ENCODE measurements around the gene TPD52L2.

The TPD52L2 gene

GRCh38 chr20:63864978-63865640 lies at the start of gene TPD52L2:
Gene TPD52L2 (plus strand): TSS chr20:63865270. CDS start chr20:63865366, 96 bp downstream.
- peak; percentile 96 for DNase-seq (ENCODE audit: low read depth)

- DNase-seq (ENCODE audit: low read depth), result no peak
These were observed 49.3 kb upstream of the TPD52L2 start for GRCh38 chr20:63815615-63816253.

GRCh38 chr20:63819224-63819921 lies 45.7 kb upstream of the TPD52L2 start:
- no peak for DNase-seq (ENCODE audit: low read depth)

- DNase-seq (ENCODE audit: low read depth), result no peak
These were observed 43.3 kb upstream of the TPD52L2 start for GRCh38 chr20:63821811-63822210.

- no peak for DNase-seq (ENCODE audit: low read depth)
These were observed 42.8 kb upstream of the TPD52L2 start for GRCh38 chr20:63822276-63822696.

- no peak for DNase-seq (ENCODE audit: low read depth)
These were observed 41.3 kb upstream of the TPD52L2 start for GRCh38 chr20:63823691-63824311.

GRCh38 chr20:63825331-63826118 lies 39.5 kb upstream of the TPD52L2 start:
- DNase-seq (ENCODE audit: low read depth), result no peak

- no peak for DNase-seq (ENCODE audit: low read depth)
These were observed 38.3 kb upstream of the TPD52L2 start for GRCh38 chr20:63826753-63827152.

- DNase-seq (ENCODE audit: low read depth), result no peak
These were observed 36.9 kb upstream of the TPD52L2 start for GRCh38 chr20:63828124-63828523.

- DNase-seq (ENCODE audit: low read depth), result no peak
These were observed 36.5 kb upstream of the TPD52L2 start for GRCh38 chr20:63828545-63828944.

- DNase-seq (ENCODE audit: low read depth), result no peak
These were observed 36.1 kb upstream of the TPD52L2 start for GRCh38 chr20:63828951-63829350.

GRCh38 chr20:63829603-63829944 lies 35.5 kb upstream of the TPD52L2 start:
- DNase-seq (ENCODE audit: low read depth), result no peak

GRCh38 chr20:63829945-63830835 lies 34.9 kb upstream of the TPD52L2 start:
- no peak for DNase-seq (ENCODE audit: low read depth)

GRCh38 chr20:63830841-63831588 lies 34.1 kb upstream of the TPD52L2 start, which contains the start of gene ZBTB46:
Gene ZBTB46 (minus strand): TSS chr20:63831264. CDS start chr20:63790757, 40,507 bp downstream.
- DNase-seq (ENCODE audit: low read depth), result no peak

GRCh38 chr20:63831646-63831992 lies 33.5 kb upstream of the TPD52L2 start:
- DNase-seq (ENCODE audit: low read depth), result no peak

- no peak for DNase-seq (ENCODE audit: low read depth)
These were observed 32.9 kb upstream of the TPD52L2 start for GRCh38 chr20:63831993-63832686.

GRCh38 chr20:63833776-63834490 lies 31.1 kb upstream of the TPD52L2 start:
- DNase-seq (ENCODE audit: low read depth), result no peak

- no peak for DNase-seq (ENCODE audit: low read depth)
These were observed 30.6 kb upstream of the TPD52L2 start for GRCh38 chr20:63834491-63834880.

Measured in activated T-cell treated with anti-CD3 and anti-CD28 coated beads for 1 hour (primary cell).